HepG2 (cell line): ENCODE results near the gene NPW. TPM values are rescaled to one million over a fixed set of nuclear protein-coding genes. Genes with fewer than 3 reads are reported as not detected.

Experiments
- GATAD1 ChIP-seq: IDR thresholded peaks from 2 replicates; pipeline ENCODE4 v1.6.1; 2016; ENCODE audit warnings: missing genetic modification reagents, missing compliant biosample characterization
- HNRNPUL1 ChIP-seq: fragments of 200-400 bp; formaldehyde crosslinking; IDR thresholded peaks from 2 replicates; pipeline ENCODE4 v1.6.1; 2017; ENCODE audit warnings: low read depth, mild to moderate bottlenecking, low read length, moderate library complexity
- SALL1 ChIP-seq: sonication (generic); formaldehyde crosslinking; IDR thresholded peaks from 2 replicates; pipeline ENCODE4 v1.8.0; 2022; ENCODE audit warnings: mild to moderate bottlenecking, missing genetic modification reagents
- THAP11 ChIP-seq: IDR thresholded peaks from 2 replicates; pipeline ENCODE4 v1.6.1; 2016; ENCODE audit warnings: missing biosample characterization, missing genetic modification reagents
- ZBTB40 ChIP-seq, 2 experiments: fragments of 450-650 bp in 1 of 2; sonication (generic) in 1 of 2; formaldehyde crosslinking in 1 of 2; IDR thresholded peaks; 2 replicates each; pipeline versions ENCODE4 v1.6.1 to v1.8.0; 2016 to 2022; ENCODE audit warnings: antibody characterized with exemption in 1 of 2, mild to moderate bottlenecking in 1 of 2, missing genetic modification reagents in 1 of 2
- ZNF142 ChIP-seq: sonication (generic); formaldehyde crosslinking; IDR thresholded peaks from 2 replicates; pipeline ENCODE4 v1.4.0; 2020; ENCODE audit warnings: missing genetic modification reagents
- ZNF264 ChIP-seq: sonication (generic); formaldehyde crosslinking; IDR thresholded peaks from 2 replicates; pipeline ENCODE4 v1.4.0; 2020; ENCODE audit warnings: missing genetic modification reagents
- ZNF556 ChIP-seq: sonication (generic); formaldehyde crosslinking; IDR thresholded peaks from 2 replicates; pipeline ENCODE4 v1.4.0; 2020; ENCODE audit warnings: mild to moderate bottlenecking, missing genetic modification reagents, borderline replicate concordance
- ZNF607 ChIP-seq: sonication (generic); formaldehyde crosslinking; IDR thresholded peaks from 2 replicates; pipeline ENCODE4 v1.5.1; 2020; ENCODE audit warnings: missing genetic modification reagents, mild to moderate bottlenecking, borderline replicate concordance
- polyA plus RNA-seq, 8 experiments: library from polyadenylated mRNA; depleted of rRNA in 3 of 8; stranded (reverse) in 7 of 8; unstranded in 1 of 8; fragments of >200 nt; fragmentation: Illumina TruSeq in 4 of 8; extraction: Trizol in 4 of 8; gene quantifications; 2 replicates each; pipeline versions ENCODE4 v1.2.1 to v1.2.3, GENCODE V29; 2011 to 2016; ENCODE audit warnings: low read depth in 4 of 8, missing spikeins in 1 of 8, mixed read lengths in 1 of 8; ENCODE audit not compliant: insufficient read depth in 1 of 8
- total RNA-seq, 5 experiments: library from RNA; depleted of rRNA; stranded (reverse); fragments of >200 nt; fragmentation: Illumina TruSeq; extraction: Trizol; gene quantifications; 2 replicates each; pipeline ENCODE4 v1.2.3, GENCODE V29; 2016; ENCODE audit warnings: low read depth in 1 of 5

The NPW gene
- total and polyA plus RNA-seq, 2 of the 13 experiments (the other 11 are each of a cell fraction or from before 2014, with no cell fraction given), result 0.24 to 0.97 TPM

GRCh38 chr16:1983544-1984346 lies 35.8 kb upstream of the NPW start, which contains the start of gene GFER (continued):
- peak; percentile 51; the same call in 1 of the 2 replicates for TF ChIP-seq ZNF142 (CRISPR knock-in tag)
- TF ChIP-seq HNRNPUL1, result no peak; the same call in 1 of the 2 replicates
- peak; percentile 52 for TF ChIP-seq SALL1
- TF ChIP-seq ZNF607, result peak; percentile 11; the same call in 1 of the 2 replicates
- 0 out of 2 replicates have a peak, but pooled peaks have one; percentile 19 for TF ChIP-seq ZNF556 (CRISPR knock-in tag)
- peak; percentile 83 for TF ChIP-seq GATAD1 (CRISPR knock-in tag)
- TF ChIP-seq ZBTB40 (IDR thresholded peaks at IDR 0.05), result no peak
- no peak; the same call in 1 of the 2 replicates for TF ChIP-seq ZBTB40 (CRISPR knock-in tag; IDR thresholded peaks at IDR 0.05)
- peak; percentile 86 for TF ChIP-seq THAP11 (CRISPR knock-in tag)
- peak; percentile 25; the same call in 1 of the 2 replicates for TF ChIP-seq ZNF264 (CRISPR knock-in tag)
